Measurements from ENCODE around the gene MAD1L1. TPM values are rescaled to one million over a fixed set of nuclear protein-coding genes. Genes with fewer than 3 reads are reported as not detected.

Gene MAD1L1
- total and polyA plus RNA-seq, 2 donors: 23.1 to 27.4 TPM

DNA sequence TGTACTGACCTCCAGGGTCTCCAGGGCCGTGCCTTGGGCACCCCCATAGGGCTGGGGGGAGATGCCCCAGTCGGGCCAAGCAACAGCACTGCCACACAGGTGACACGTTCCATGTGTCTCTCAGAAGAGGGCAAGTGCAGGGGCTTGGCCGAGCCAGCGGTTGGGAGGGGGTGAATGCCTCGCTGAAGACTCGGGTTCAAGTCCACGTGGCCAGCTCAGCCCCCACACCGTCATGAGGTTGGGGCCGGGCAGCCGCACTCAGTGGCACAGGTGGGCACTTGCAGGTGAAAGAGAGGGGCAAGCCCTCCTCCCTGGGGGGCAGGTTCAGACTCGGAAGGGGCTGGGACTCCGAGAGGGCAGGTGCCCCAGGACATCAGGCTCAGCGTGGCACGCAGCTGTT lies 153.8 kb downstream of the MAD1L1 start:
- no peaks in the 10 kb centered on the region for H3K4me1 ChIP-seq (ENCODE audit: insufficient read depth)
- H3K27ac ChIP-seq (ENCODE audit: low read depth): no peak overlapping the region
- H3K4me3 ChIP-seq (ENCODE audit: low read depth, low read length): no peak overlapping the region
- WGBS: 93% methylated on average over 15 of the region's 15 CpGs
- H3K36me3 ChIP-seq (ENCODE audit: insufficient read depth): no peaks in the 10 kb centered on the region
- no peak for DNase-seq (ENCODE audit: extremely low spot score)

DNA sequence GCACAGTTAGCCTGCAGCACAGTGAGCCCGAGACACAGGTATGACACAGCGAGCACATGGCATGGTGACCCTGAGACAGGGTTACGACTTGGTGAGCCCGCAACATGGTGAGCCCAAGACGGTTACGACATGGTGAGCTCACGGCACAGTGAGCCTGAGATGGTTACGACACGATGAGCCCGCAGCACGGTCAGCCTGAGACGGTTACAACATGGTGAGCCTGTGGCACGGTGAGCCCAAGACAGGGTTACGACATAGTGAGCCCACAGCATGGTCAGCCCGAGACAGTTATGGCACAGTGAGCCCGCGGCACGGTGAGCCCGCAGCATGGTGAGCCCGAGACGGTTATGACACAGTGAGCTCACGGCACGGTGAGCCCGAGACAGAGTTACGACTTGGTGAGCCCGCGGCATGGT lies 156.1 kb downstream of the MAD1L1 start:
- 97% methylated on average over 27 of the region's 27 CpGs for WGBS
- Histone ChIP-seq H3K4me1 (ENCODE audit: insufficient read depth) (no peaks in the 10 kb centered on the region), H3K27ac (ENCODE audit: low read depth) (no peak overlapping the region), H3K36me3 (ENCODE audit: insufficient read depth) (no peaks in the 10 kb centered on the region), H3K4me3 (ENCODE audit: low read depth, low read length) (no peak overlapping the region)
- no peak for DNase-seq (ENCODE audit: extremely low spot score)

DNA sequence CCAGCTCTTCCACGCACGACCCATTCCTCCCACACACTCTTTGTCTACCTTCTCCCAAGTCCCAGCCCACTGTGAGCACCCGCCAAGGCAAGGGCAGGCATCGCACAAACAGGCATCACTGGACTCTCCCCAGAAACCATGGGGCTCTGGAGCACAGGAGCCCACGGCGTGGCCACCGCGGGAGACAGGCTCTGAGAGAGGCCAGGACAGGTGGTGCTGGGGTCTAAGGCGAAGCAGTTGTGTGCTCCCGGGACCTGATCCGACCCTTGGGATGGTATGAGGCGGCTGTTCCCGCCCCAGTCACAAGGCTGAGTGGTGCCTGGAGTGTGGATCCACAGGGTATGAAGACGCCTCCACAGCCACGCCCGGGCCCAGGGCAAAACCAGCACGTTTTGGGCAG lies 156.9 kb downstream of the MAD1L1 start:
- no peak for DNase-seq (ENCODE audit: extremely low spot score)
- Histone ChIP-seq H3K4me1 (ENCODE audit: insufficient read depth) (no peaks in the 10 kb centered on the region), H3K36me3 (ENCODE audit: insufficient read depth) (no peaks in the 10 kb centered on the region), H3K27ac (ENCODE audit: low read depth) (no peak overlapping the region), H3K4me3 (ENCODE audit: low read depth, low read length) (no peak overlapping the region)
- WGBS: 92% methylated on average over 17 of the region's 17 CpGs

DNA sequence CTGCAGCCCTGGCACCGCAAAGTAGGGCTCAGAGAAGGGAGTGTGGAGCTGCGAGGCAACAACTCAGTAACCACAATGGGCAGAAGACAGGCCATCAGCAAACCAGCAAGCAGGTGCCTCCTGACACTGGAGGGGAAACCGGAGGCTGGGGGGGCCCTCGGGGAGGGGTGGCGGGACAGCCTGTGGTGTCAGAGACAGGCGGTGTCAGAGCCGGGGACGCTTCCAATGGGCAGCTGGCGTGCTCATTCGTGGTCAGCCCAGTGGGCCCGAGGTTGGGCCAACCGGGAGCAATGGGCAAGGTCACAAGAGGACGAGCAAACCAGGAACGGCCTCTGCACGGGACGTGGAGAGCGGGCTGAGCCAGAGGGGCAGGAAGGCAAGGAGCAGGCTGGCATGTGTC lies 158.1 kb downstream of the MAD1L1 start:
- no peaks in the 10 kb centered on the region for H3K4me1 ChIP-seq (ENCODE audit: insufficient read depth)
- H3K36me3 ChIP-seq (ENCODE audit: insufficient read depth): no peaks in the 10 kb centered on the region
- WGBS: 87% methylated on average over 17 of the region's 17 CpGs
- no peak for DNase-seq (ENCODE audit: extremely low spot score)
- H3K27ac ChIP-seq (ENCODE audit: low read depth): no peak overlapping the region
- H3K4me3 ChIP-seq (ENCODE audit: low read depth, low read length): no peak overlapping the region

DNA sequence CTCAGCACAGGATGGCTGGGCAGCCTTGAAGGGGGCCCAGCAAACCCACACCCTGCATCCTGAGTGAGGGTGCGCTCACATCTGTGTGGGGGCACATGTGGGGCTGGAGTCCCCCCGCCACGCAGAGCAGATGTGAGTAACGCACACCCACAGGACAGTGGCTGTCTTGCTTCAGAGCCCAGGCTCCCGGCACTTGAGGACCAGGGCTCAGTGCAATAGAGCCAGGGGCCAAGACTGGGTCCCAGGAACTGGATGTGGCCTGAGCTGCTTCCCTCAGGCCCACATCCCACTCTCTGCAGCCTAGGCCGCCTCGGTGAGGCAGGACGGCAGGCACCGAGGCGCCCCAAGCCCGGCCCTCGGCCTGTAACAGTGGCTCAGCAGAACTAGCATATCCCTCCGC lies 159.9 kb downstream of the MAD1L1 start:
- Histone ChIP-seq H3K4me1 (ENCODE audit: insufficient read depth) (no peaks in the 10 kb centered on the region), H3K4me3 (ENCODE audit: low read depth, low read length) (no peak overlapping the region), H3K36me3 (ENCODE audit: insufficient read depth) (no peaks in the 10 kb centered on the region), H3K27ac (ENCODE audit: low read depth) (no peak overlapping the region)
- 93% methylated on average over 13 of the region's 13 CpGs for WGBS
- DNase-seq (ENCODE audit: extremely low spot score): no peak

DNA sequence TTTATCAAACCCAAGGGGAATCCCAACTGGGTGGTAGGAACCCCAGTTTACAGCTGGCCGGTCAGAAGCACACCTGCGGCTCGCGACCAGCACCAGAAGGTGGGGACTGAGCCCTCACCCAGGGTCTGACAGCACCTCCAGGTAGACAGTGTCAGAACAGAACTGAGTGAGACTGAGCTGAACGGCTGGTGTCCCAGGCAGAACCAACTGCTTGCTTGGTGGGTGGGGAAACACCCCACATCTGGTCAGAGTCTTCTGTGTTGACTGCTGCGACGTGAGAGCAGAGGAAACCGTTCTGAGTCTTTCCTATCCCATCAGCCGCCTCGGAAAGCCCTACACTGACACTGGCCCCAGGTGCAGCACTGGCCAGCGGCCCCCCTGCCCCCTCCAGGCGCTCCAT lies 160.7 kb downstream of the MAD1L1 start:
- H3K27ac ChIP-seq (ENCODE audit: low read depth): no peak overlapping the region
- no peak for DNase-seq (ENCODE audit: extremely low spot score)
- H3K36me3 ChIP-seq (ENCODE audit: insufficient read depth): no peaks in the 10 kb centered on the region
- H3K4me1 ChIP-seq (ENCODE audit: insufficient read depth): no peaks in the 10 kb centered on the region
- WGBS: 94% methylated on average over 12 of the region's 12 CpGs
- H3K4me3 ChIP-seq (ENCODE audit: low read depth, low read length): no peak overlapping the region

DNA sequence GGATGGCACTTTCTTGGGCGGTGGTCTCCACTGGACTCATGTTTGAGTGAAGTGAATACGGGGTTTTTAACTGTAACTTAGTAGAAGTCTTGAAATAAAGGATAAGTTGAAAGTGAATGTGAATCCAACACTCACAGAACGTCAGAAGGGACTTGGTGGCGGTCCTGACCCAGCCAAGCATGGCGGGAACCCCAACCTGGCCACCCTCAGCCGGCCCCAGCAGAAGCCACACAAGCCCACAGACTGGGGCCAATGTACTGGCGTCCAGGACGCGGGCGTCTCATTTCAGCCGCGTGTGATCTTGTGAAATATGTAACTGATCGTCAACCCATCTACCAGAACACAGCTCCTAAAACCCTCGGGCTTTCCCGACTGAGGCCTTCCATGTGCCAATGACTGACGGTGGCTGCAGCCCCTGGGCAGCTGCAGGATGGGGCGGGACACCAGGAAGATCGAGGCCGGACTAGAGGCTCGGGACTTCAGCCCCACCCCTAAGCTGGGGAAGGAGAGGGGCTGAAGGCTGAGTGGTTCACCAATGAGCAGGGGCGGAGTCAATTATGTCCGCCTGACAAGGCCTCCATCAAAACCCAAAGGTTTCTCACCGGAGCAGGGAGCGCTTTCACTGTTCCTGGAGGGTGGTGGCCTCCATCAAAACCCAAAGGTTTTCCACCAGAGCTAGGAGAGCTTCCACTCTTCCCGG lies 161.5 kb downstream of the MAD1L1 start:
- DNase-seq (ENCODE audit: extremely low spot score): no peak
- Histone ChIP-seq H3K27ac (ENCODE audit: low read depth) (no peak overlapping the region), H3K36me3 (ENCODE audit: insufficient read depth) (no peaks in the 10 kb centered on the region), H3K4me1 (ENCODE audit: insufficient read depth) (no peaks in the 10 kb centered on the region), H3K4me3 (ENCODE audit: low read depth, low read length) (no peak overlapping the region)
- WGBS: 95% methylated on average over 25 of the region's 25 CpGs

DNA sequence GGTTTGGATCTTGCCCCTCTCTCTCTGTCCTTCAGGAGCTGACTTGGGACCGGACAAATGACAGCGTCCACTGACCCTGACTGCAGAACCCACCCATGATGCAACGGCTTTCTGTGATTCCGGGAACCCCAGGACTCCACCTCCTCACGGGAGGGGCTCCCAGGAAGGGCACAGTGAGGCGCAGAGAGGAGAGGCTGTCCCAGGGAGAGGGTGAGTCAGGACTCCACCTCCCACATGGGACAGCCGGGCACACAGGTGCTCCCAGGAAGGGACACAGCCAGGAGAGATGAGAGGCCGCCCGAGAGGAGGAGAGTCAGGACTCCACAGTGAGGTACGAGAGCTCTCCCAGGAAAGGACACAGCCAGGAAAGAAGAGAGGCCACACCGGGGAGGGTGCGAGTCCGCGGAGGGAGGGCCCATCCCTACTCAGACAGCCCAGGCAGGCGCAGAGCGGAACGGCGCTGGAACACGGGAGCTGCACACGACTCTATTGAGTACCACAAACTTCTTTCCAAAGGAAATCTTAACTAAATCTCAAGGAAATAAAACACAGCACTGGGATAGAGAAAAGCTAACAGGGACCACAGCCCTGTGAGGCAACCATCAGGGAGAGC lies 162.5 kb downstream of the MAD1L1 start:
- no peak for DNase-seq (ENCODE audit: extremely low spot score)
- Histone ChIP-seq H3K4me1 (ENCODE audit: insufficient read depth) (no peaks in the 10 kb centered on the region), H3K27ac (ENCODE audit: low read depth) (no peak overlapping the region), H3K36me3 (ENCODE audit: insufficient read depth) (no peaks in the 10 kb centered on the region), H3K4me3 (ENCODE audit: low read depth, low read length) (no peak overlapping the region)
- WGBS: 84% methylated on average over 20 of the region's 20 CpGs

DNA sequence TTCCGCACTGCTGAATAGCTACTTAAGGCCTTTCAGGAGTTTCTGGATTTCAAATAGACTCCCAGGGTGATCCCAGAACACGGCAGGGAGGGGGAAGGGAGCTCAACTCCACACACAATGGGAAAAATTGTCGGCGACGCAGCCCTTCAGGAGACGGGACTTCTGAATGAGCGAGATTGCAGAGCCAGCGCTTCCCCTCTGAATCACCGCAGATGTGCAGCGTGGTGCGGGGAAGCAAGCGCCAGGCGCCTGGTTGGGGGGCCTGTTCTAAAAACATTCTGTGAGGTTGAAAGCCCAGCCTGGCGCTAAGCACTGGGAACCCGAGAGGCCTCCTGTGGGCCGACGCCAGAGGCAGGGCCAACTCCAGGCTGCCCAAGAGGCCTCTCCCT lies 163.3 kb downstream of the MAD1L1 start:
- Histone ChIP-seq H3K4me3 (ENCODE audit: low read depth, low read length) (no peak overlapping the region), H3K36me3 (ENCODE audit: insufficient read depth) (no peaks in the 10 kb centered on the region), H3K4me1 (ENCODE audit: insufficient read depth) (no peaks in the 10 kb centered on the region), H3K27ac (ENCODE audit: low read depth) (no peak overlapping the region)
- WGBS: 80% methylated on average over 17 of the region's 17 CpGs
- no peak for DNase-seq (ENCODE audit: extremely low spot score)

DNA sequence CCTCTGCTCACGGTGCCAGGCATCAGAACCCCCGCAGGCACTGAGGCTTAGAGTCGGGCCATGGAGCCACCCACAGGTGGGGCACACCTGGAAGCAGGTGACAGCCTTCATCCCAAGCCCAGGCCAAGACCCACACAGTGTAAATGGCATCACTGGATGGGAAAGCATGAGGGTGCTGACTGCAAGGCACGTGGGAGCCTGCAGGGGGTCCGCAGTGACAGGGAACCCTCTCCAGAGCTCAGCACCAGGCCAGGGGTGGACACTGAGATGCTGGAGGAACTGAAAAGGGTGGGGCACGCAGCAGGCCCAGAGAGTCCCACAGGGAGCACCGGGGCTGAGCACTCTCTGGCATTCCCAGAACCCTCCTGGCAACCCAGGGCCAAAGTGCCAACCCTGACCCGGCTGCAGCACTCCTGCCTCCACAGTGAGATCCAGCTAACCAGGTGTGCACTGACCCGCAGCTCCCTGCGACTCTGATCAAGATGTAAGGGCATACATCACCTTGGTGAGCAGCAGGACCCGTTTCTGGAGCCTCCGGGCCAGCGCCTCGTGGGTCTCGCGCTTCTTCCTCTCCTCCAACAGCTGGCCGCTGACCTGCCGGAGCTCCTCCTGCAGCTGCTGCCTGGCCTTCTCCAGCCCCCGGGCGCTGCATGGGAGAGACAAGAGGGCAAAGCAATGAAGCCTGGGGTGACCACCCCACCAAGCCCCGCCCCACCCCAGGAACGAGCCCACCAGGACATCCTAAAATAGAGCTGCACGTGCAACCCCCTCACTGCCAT lies 163.9 kb downstream of the MAD1L1 start:
- no peak for DNase-seq (ENCODE audit: extremely low spot score)
- no peak overlapping the region for H3K4me3 ChIP-seq (ENCODE audit: low read depth, low read length)
- no peaks in the 10 kb centered on the region for H3K36me3 ChIP-seq (ENCODE audit: insufficient read depth)
- no peak overlapping the region for H3K27ac ChIP-seq (ENCODE audit: low read depth)
- WGBS: 88% methylated on average over 23 of the region's 23 CpGs
- no peaks in the 10 kb centered on the region for H3K4me1 ChIP-seq (ENCODE audit: insufficient read depth)

DNA sequence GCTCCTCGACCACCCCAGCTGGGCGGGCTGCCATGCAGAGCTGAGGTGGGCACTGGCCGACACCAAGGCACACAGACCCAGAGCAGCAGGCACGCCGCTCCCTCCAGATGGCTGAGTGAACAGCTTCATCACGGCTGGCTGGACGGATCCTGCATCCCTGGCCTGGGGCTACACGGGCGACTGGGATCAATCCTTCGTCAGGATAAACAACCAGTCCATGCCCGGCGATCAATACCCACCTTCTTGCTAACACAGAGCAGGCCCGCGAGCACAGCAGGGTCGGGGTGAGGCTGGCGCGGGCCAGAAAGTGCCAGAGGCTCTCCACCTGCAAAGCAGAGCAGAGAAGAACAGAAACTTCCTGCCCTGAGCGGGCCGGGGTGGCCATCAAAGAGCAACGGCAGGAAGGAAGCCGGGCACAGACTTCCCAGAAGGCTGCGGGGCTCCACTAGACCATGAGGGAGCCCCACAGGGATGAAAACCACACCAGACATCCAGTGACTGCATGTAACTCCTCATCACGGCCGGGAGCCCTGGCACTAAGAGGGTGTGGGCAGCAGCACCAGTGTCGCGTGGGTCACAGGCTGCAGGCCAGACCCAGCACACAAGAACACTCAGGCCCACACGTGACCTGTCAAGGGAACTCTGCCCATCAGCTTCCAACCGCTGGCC lies 166.4 kb downstream of the MAD1L1 start:
- Histone ChIP-seq H3K4me3 (ENCODE audit: low read depth, low read length) (no peak overlapping the region), H3K4me1 (ENCODE audit: insufficient read depth) (no peaks in the 10 kb centered on the region), H3K36me3 (ENCODE audit: insufficient read depth) (no peaks in the 10 kb centered on the region), H3K27ac (ENCODE audit: low read depth) (no peak overlapping the region)
- DNase-seq (ENCODE audit: extremely low spot score): no peak
- 85% methylated on average over 28 of the region's 28 CpGs for whole genome bisulfite sequencing

DNA sequence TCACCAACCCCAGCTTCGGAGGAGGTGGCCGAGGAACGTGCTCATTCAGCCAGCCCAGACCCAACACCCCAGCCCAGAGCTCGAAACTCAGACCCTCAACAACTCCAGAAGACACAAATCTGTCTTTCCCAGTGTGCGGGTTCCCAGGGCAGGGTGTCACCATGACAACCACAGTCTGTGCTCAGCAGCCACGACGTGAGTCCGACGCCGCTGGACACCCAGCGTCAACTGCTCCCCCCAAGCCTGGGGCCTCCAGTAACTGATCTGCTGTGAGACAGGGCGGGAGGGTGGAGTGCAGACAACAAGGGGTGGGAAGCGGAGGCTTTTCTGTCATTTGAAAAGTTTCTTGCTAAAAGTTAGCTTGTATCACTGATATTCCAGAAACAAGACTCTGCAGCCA lies 167.2 kb downstream of the MAD1L1 start:
- DNase-seq (ENCODE audit: extremely low spot score): no peak
- no peaks in the 10 kb centered on the region for H3K4me1 ChIP-seq (ENCODE audit: insufficient read depth)

DNA sequence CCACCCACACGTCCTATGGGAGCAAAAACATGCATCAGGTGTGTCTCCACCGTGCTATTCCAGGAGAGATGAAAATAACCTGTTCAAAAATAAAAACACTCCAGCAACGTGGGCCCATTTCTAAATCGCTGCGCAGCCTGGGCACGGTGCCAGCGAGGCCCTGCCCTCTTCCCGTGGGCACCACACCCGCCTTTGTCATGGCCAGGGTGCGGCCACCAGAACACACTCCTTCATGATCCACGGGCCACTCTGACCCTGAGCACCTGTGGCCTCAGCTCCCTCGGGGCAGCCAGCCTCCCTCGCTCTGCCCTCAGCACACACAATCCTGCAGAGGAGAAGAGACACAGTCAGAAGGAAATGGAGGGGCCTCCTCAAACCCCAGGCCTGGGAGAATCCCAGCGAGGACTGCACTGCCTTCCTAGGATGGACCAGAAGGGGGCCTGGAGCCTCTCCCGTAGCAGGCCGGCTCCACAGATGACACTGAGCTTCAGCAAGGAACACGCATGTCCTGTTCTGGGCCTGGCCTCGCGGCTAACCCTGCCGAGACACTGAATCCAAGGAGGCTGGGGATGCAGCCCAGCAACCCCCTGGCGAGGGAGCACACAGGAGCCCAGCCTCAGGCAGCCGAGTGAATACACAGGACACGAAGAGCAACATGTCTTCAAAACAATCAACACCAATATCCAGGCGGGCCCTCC lies 169.0 kb downstream of the MAD1L1 start:
- WGBS: 67% methylated on average over 24 of the region's 24 CpGs
- Histone ChIP-seq H3K4me3 (ENCODE audit: low read depth, low read length) (no peak overlapping the region), H3K27ac (ENCODE audit: low read depth) (no peak overlapping the region), H3K36me3 (ENCODE audit: insufficient read depth) (no peaks in the 10 kb centered on the region), H3K4me1 (ENCODE audit: insufficient read depth) (no peaks in the 10 kb centered on the region)
- DNase-seq (ENCODE audit: extremely low spot score): no peak

More for the DNA sequence above, 167.2 kb downstream of the MAD1L1 start:
- Histone ChIP-seq H3K27ac (ENCODE audit: low read depth) (no peak overlapping the region), H3K4me3 (ENCODE audit: low read depth, low read length) (no peak overlapping the region), H3K36me3 (ENCODE audit: insufficient read depth) (no peaks in the 10 kb centered on the region)
- 91% methylated on average over 13 of the region's 13 CpGs for WGBS

Measured in urinary bladder (tissue), 4 donors.